Stomach (tissue), 4 donors: ENCODE data around the gene IGF1R.

Experiments
- CTCF ChIP-seq, 7 experiments: fragments of 450-650 bp in 4 of 7; fragments of 200-600 bp in 3 of 7; sonication (generic) in 3 of 7; IDR thresholded peaks; one replicate each; pipeline ENCODE4 v1.5.1; 2016 to 2019; ENCODE audit warnings: antibody characterized with exemption in 7 of 7, control low read depth in 2 of 7, mild to moderate bottlenecking in 1 of 7
- POLR2A ChIP-seq, 4 donors: fragments of 450-650 bp; IDR thresholded peaks; one replicate each; pipeline ENCODE4 v1.6.1; 2016; ENCODE audit warnings: antibody characterized with exemption in 4 of 4, control low read depth in 2 of 4, mild to moderate bottlenecking in 1 of 4, moderate library complexity in 1 of 4

- no peak for TF ChIP-seq CTCF (IDR thresholded peaks at IDR 0.05)
- TF ChIP-seq POLR2A (IDR thresholded peaks at IDR 0.05) = no peak
Measured at GRCh38 chr15:98997755-98998154, 349.4 kb downstream of the IGF1R start.
